ENCODE results near the gene NFX1.
A peak's percentile ranks its signal among the peaks of the same experiment; 100 is the strongest.

NFX1 gene

GRCh38 chr9:33290247-33291030 lies at the start of gene NFX1:
Gene NFX1 (plus strand): TSS chr9:33290516. CDS start chr9:33290573, 57 bp downstream.
- DNase-seq: peak; percentile 99

- DNase-seq: no peak
Measured at GRCh38 chr9:33241298-33241697, 49.0 kb upstream of the NFX1 start.

- no peak for DNase-seq
Measured at GRCh38 chr9:33242609-33243134, 47.6 kb upstream of the NFX1 start.

- peak; percentile 37 for DNase-seq
Measured at GRCh38 chr9:33244137-33244784, 46.1 kb upstream of the NFX1 start.

- DNase-seq: peak; percentile 42
Measured at GRCh38 chr9:33245341-33245740, 45.0 kb upstream of the NFX1 start.

GRCh38 chr9:33246269-33246860 lies 44.0 kb upstream of the NFX1 start:
- DNase-seq: peak; percentile 39

GRCh38 chr9:33248606-33249005 lies 41.7 kb upstream of the NFX1 start:
- DNase-seq: peak; percentile 42

GRCh38 chr9:33249087-33249658 lies 41.1 kb upstream of the NFX1 start:
- no peak for DNase-seq

- DNase-seq: peak; percentile 15
Measured at GRCh38 chr9:33249983-33250382, 40.3 kb upstream of the NFX1 start.

GRCh38 chr9:33250458-33250995 lies 39.8 kb upstream of the NFX1 start:
- peak; percentile 36 for DNase-seq

GRCh38 chr9:33254211-33254610 lies 36.1 kb upstream of the NFX1 start:
- peak; percentile 37 for DNase-seq

GRCh38 chr9:33255014-33255413 lies 35.3 kb upstream of the NFX1 start:
- DNase-seq: peak; percentile 38

GRCh38 chr9:33255471-33255870 lies 34.8 kb upstream of the NFX1 start:
- no peak for DNase-seq

- DNase-seq: peak; percentile 20
Measured at GRCh38 chr9:33256236-33256635, 34.1 kb upstream of the NFX1 start.

- no peak for DNase-seq
Measured at GRCh38 chr9:33257276-33257675, 33.0 kb upstream of the NFX1 start.

GRCh38 chr9:33260372-33260771 lies 29.9 kb upstream of the NFX1 start:
- DNase-seq: no peak

- no peak for DNase-seq
Measured at GRCh38 chr9:33263131-33264002, 26.9 kb upstream of the NFX1 start.

GRCh38 chr9:33264003-33264472 lies 26.3 kb upstream of the NFX1 start:
- peak; percentile 78 for DNase-seq

- DNase-seq: peak; percentile 99
Measured at GRCh38 chr9:33264473-33265177, 25.7 kb upstream of the NFX1 start, which contains the start of the genes BAG1 and CHMP5. Gene BAG1 (minus strand): TSS chr9:33264708. Gene CHMP5 (plus strand): TSS chr9:33265049. CDS start chr9:33265079, 30 bp downstream.

GRCh38 chr9:33265211-33265865 lies 25.0 kb upstream of the NFX1 start:
- no peak for DNase-seq
